NOMO-1 (cell line): Measurements from ENCODE around the gene MDP1.
"Not testable (repeated sequence)": the region's sequence is repeated elsewhere in the genome, so short reads cannot be mapped to it uniquely, and the experiment has no call there.

Experiments
- DNase-seq, 2 experiments: peaks; one replicate each; lab custom pipeline; 2025; ENCODE audit not compliant: unreplicated experiment in 2 of 2; lab: John Stamatoyannopoulos, UW

MDP1 gene

DNA sequence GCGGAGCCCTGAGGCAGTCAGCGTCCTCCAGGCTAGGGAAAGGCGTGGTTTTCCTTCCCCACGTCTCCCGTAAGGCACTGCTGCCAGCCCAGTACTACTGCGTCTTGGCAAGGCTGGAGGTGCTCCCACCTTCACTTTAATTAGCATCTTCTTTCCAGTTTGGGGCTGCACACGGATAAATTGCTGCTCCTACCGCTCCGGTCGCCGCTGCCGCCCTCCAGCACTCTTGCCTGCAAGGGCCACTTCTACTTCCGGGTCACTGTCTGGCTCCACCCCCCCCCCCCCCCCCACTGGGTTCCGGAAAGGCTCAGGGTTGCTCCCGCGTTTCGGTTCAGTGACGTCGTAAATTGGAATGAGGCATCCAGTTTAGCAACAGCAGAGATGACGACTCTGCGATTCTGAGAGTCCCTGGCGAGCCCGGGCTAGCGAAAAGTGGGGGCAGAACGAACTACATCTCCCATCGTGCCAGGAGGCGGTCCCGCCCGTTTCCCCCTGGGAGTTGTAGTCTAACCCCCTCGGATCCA is 16.3 kb upstream of the MDP1 start, which contains the start of gene NEDD8:
NEDD8 (minus strand) TSS at position 247 of the 524 bp plus-strand sequence; CDS start at position 147, 100 bp downstream.
- DNase-seq = peak; percentile 96 to 97

DNA sequence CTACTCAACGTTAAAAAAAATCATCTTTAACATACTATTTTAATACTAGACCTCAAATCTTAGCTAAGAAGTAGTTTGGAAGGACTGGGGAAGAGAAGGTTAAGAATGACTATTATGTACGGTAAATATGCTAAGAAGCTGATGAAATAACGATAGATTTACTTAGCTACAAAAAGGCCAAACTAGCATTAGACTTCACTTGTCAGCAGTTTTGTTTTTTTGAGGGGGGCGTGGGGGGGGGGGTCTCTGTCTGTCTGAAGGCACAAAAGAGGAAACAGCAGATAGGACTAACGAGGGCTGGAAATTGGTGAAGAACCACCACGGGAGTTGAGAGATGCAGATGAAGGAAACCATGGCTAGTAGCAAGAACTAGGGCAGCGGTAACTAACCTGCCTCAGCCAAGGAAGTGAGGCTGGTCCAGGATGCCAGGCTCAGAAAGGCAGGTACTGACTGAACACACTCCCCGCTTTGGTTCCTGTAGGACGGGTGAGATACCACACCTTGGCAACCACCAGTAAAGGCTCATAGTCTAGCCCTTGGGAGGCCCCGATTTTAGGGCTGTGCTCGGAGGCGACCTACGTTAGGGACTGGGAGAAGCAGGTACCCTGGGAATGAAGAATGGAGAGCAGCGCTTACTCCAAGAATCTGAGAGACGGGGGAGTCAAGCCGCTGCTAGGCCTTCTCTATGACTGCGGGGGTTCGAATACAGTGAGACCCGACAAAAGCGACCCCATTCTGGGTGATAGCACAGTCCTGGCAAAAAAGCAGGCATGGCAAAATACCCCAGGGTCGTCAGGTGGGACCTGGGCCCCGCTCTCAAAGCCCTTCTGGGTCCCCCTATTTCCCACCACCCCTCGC is 15.6 kb upstream of the MDP1 start:
- peak in 1 of 2 experiments; percentile 39 for DNase-seq

DNA sequence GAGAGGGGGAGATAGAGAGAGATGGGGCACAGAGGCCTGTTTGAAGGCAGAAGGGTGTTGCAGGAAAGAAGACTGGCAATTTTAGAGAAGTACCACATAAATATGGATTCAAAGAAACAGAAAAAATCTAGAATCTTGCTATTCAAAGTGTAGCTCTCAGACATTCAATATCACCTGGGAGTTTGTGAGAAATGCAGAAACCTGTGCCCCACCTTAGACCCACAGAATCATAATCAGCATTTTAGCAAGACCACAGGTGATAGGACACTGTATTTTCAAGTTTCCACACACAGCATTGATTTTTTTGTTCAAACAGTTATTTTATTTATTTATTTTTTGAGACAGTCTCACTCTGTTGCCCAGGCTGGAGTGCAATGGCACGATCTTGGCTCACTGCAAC is 13.0 kb upstream of the MDP1 start:
- DNase-seq = no peak

DNA sequence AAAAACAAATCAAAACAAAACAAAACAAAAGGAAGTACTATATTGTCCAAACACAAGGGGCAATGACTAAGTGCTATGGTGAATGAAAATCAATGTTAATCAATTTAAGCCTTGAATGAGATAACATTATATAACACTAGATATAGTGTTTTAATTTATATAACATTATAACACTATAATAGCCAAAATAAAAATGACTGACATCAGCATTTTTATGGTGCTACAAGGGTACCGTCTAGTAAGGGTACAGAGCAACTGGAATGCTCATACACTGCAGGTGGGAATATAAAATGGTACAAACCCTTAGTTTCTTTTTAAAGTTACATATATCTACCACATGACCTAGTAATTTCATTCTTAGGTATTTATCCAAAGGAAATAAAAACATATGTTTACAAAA is 10.6 kb upstream of the MDP1 start:
- no peak for DNase-seq

DNA sequence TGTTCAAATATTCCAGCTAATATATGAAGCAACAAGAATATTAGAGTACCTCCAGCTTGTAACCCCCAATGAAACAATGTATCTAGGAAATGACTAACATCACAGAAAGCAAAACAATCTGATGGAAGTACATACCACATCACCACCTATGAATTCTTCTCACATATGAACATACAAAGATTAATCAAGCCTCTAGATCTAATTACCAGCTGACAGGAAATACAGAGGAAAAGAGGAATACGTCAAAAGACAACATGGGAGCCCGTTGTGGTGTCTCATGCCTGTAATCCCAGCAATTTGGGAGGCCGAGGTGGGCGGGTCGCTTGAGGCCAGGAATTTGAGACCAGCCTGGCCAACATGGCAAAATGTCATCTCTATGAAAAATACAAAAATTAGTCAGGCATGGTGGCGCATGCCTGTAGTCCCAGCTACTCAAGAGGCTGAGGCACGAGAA is 8.8 kb upstream of the MDP1 start:
- DNase-seq = no peak

DNA sequence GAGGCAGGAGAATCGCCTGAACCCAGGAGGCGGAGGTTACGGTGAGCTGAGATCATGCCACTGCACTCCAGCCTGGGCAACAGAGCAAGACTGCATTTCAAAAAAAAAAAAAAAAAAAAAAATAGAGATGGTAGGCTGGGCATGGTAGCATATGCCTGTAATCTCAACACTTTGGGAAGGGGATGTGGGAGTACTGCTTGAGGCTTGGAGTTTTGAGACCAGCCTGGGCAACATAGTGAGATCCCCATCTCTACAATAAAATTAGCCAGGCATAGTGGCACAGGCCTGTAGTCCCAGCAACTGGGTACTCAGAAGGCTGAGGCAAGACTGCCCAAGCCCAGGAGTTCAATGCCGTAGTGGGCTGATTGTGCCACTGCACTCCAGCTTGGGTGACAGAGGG is 7.1 kb upstream of the MDP1 start:
- not testable (repeated sequence) for DNase-seq

DNA sequence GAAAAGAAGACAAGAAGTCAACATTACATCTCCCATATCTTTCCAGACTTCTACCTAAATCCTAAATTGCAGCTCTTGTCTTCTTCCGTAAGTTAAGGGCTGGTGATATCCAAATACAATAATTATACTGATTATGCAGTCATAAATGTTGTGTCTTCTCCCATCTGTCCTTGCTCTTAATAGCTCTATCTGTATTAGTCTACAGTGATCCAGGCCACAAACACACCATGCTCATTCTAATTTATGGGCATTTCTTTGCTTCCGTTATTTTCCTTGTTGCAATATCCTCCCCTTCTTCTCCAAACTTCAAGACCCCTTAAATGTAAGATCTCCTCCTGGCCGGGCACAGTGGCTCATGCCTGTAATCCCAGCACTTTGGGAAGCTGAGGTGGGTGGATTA is 3.7 kb upstream of the MDP1 start:
- DNase-seq = no peak

DNA sequence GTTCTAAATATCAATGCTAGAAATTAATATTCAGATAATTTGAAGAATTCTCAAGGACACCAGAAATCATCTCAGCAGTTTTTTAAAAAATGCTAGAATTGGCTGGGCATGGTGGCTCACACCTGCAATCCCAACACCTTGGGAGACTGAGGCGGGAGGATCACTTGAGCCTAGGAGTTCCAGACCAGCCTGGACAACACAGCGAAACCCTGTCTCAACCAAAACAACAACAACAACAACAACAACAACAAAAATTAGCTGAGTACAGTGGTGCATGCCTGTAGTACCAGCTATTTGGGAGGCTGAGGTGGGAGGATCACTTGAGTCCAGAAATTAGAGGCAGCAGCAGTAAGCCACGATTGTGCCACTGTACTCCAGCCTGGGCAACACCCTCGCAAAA is 3.2 kb upstream of the MDP1 start:
- no peak for DNase-seq

DNA sequence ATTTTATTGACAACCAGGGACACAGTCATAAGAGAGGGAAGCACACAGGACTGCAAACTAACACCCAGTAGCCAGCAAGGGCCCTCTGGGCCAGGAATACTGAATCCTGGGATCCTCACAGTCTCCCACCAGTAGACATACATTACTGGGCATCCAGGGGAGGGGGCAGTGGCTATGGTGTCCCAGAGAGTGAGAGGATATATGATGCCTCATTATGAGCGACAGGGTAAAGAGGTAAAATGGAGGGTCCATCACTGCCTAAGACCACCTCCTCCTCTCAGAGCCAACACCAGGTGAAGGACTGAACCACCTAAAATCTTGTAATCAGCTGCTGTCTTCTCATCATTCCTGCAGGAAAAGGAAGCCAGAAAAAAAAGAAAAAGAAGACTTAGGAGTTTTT is 1.0 kb upstream of the MDP1 start:
- DNase-seq = not testable (repeated sequence)

DNA sequence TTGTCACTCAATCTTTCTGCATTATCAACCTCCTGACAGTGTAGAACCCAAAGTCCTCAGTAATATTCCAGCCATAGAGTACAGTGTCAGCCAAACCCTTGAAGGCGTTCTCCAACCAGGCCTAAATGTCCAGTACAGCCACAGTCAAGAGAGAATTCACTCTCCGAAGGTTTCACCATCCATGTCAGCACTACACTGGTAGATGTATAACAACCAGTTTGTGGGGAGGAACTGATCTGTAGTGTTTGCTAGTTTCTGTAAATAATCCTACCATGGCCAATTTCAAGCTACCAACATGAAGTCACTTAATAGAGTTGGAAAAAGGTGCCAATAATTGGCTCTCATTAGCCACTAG is 456 bp upstream of the MDP1 start:
- DNase-seq = no peak

DNA sequence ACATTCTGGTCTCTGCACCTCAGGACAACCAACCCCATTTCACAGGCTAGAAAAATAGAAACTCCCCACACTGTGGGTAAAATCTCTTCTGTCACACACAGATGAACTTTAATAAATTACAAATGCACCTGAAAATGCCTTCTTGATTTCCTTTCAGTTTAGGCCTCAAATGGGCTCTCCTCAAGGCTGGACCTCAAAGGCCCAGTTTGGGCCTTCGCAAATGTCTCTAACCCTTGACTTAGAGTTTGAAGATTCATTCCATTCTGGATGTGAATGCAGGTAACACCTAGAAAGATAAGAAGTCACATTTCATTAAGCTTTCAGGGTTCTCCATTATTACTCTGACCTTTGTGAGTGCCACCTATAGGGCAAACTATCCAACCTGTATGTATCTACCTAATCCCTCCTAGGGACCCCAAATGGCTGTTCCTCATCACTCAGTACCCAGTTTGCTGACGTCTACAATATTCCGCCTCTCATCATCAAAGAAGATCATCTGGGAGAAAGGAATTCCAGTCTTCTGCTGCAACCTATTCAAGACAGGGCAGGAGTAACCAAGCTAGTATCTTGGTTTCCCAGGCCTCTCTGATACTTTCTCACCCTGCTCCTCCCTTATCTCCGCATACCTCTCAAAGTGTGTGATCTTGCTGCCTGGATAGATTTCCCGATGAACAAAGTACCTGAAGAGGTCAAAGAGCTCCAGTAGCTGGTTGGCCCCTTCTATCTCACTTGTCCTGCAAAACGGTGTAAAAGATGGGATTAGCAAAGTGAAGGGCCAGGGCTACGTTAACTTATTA is 1.8 kb downstream of the MDP1 start:
- no peak for DNase-seq

DNA sequence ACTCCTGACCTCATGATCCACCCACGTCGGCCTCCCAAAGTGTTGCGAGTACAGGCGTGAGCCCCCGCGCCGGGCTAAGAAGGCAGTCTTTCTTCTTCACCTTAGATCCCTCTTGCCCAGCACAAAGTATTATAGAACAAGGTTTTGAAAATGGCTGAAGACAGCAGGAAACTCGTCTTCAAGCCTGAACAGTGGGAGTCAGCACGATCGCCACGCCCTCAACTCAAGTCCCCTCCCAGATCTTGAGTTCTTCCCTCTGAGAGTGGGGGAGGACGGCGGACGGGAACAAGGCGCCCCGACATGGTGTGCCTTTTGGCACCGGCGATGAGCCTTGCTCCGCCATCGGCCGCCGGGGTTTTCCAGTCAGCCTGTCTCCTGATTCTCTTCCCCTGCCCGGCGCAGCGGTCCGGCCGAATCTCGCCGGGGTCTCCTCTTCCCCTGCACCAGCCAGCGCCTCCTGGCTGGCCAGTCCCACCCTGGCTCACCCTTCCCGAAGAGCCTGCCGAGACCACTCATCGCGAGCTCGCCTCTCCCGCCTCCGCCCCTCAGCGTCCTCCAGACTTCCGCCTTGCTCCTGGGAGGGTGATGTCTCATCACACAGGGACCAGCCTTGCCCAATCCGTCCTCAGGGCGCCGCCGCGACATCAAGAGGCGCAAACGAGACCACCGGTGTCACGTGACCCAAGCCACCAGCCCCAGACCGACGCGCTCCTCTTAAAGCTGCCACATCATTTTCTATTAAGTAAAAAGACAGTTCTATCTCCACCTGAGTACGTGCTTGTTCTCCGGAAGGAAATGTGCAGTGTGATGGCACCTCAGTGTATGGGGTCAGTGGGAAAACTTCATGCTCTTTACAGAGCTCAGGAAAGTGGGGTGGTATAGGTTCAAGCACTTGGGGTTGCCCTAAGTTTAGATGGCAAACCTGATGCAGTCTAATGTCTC is 2.7 kb downstream of the MDP1 start, which contains the start of gene CHMP4A:
CHMP4A (minus strand) TSS at position 565 of the 942 bp plus-strand sequence; CDS start at position 516, 49 bp downstream.
- DNase-seq = peak; percentile 96 to 97

DNA sequence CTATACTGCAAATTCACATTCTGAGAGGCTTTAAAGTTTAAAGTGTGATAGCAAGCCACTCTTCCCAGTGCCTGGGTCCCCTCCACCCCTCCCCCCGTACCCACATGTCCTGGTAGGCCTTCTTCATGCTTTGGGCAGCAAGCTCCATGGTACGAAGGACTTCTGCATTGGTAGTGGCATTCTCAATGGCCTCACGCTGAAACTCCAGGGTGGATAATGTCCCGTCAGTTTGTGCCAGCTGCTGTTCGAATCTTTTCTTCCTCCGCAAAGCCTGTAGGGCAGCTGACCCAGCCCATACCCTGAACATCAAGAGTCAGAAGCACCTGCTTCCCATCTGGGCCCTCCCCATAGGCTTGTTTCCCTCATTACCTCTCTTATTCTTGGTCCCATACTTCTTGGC is 4.6 kb downstream of the MDP1 start:
- no peak for DNase-seq

DNA sequence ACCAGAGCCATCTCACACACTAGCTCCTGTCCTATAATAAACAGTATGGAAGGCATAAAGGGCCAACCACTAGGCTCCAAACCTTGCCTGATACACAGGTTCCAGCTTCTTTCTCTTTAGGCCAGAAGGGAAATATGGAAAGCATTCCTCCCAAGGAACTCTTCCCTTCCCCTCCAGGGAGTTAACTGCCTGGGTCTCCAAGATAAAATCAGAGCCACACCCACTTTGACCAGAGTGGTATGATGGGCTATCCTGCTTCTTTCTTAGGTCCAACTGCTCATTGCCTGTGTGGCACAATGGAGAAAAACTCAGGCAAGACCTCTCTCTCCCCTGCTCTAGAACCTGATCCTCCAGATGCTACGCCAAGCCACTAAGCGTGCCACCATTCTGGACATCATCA is 8.2 kb downstream of the MDP1 start:
- DNase-seq = no peak

DNA sequence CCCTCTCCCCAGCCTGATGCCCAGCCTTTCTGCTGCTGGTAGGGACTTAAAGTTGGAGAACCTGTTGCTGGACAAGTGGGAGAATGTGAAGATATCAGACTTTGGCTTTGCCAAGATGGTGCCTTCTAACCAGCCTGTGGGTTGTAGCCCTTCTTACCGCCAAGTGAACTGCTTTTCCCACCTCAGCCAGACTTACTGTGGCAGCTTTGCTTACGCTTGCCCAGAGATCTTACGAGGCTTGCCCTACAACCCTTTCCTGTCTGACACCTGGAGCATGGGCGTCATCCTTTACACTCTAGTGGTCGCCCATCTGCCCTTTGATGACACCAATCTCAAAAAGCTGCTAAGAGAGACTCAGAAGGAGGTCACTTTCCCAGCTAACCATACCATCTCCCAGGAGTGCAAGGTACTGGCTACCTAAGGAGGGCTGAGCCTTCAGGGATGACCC is 8.7 kb downstream of the MDP1 start:
- no peak for DNase-seq

DNA sequence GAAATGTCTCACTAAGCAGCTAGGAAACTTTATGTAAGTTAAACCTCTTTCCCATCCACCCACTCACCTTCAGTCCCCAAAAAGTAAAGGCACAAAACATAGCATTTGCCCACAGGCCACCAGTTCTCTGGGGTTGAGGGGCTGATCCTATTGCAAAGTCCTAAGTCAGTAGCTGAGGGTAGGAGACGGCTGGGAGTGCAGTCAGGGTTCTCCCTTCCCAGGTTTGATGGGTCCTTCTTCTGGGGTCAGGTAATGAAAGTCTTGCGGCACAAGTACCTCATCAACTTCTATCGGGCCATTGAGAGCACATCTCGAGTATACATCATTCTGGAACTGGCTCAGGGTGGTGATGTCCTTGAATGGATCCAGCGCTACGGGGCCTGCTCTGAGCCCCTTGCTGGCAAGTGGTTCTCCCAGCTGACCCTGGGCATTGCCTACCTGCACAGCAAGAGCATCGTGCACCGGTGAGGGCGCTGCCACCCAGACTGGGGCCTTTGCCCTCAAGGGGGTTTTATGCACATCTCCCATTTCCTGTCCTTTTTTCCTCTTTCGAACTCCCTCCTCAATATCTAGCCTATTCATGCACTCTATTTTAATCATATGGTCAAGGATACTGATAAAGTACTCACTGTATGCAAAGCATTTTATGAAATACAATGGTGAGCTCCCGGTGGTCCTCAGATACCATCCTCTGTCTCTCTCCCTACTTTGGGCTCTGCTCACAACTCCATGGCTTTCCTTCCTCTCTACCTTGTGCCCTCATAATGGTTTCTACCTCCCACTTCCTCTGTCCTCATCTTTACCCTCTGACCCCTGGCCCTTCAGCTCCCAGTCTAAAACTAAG is 9.4 kb downstream of the MDP1 start:
- no peak for DNase-seq

DNA sequence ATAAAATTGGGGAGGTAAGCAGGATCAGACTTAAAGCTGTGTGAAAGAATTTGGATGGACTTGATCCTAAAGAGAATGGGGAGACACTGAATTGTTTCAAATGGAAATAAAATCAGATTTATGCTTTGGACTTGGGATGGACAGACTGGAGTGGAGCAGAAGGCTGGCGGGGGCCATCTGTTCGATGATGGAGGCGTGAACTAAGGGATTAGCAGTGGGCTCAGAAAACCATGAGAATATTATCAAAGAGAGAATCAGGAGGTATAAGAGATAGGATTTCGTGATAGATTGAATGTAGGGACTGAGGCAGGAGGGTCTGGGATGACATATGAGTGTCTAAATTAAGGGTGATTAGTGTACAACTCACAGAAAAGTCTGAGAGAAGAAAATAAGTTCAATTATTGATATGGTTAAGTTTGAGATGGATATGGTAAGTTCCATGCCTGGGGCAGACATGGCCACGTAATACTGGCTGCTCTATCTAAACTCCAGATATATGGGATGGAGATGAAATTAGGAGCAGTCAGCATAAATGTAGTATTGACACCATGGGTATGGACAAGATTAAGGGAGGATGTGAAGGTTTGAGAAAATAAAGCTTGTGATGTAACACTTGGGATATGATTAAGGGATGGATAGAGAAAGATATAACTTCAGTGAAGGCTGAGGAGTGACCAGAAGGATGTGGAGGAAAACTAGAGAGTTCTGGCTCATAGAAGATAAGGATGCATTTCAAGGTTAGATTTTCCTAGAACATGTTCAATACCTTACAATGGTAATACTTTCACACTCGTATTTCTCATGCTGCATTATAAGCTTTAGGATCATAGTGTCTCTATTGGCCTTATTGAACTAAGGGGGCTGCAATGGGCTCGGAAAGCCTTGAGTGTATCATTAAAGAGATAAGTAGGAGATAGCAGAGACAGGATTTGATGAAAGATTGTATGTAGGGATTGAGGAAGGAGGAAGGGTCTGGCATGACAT is 11.4 kb downstream of the MDP1 start:
- no peak for DNase-seq

DNA sequence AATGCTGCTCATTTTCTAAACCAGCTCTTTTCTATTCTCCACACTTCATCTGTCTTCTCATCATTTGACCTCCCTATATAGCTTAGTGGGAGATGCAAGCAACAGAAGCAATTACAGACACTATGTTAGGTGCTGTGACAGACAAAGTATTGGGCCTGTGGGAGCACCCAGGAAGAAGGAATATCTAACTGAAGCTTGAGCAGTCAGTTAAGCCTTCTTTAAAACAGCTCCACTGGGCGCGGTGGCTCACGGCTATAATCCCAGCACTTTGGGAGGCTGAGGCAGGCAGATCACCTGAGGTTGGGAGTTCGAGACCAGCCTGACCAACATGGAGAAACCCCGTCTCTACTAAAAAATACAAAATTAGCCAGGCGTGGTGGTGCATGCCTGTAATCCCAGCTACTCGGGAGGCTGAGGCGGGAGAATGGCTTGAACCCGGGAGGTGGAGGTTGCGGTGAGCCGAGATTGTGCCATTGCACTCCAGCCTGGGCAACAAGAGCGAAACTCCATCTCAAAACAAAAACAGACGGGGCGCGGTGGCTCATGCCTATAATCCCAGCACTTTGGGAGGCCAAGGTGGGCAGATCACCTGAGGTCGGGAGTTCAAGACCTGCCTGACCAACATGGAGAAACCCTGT is 12.5 kb downstream of the MDP1 start:
- not testable (repeated sequence) for DNase-seq
